Eye (tissue), 1 donor: Measurements from ENCODE around the gene TOMM6.
"Not testable (repeated sequence)": the region's sequence is repeated elsewhere in the genome, so short reads cannot be mapped to it uniquely, and the experiment has no call there.

Source experiments
- DNase-seq: peaks from one replicate; pipeline ENCODE4 v3.0.0-alpha.2; 2015

Gene TOMM6

DNA sequence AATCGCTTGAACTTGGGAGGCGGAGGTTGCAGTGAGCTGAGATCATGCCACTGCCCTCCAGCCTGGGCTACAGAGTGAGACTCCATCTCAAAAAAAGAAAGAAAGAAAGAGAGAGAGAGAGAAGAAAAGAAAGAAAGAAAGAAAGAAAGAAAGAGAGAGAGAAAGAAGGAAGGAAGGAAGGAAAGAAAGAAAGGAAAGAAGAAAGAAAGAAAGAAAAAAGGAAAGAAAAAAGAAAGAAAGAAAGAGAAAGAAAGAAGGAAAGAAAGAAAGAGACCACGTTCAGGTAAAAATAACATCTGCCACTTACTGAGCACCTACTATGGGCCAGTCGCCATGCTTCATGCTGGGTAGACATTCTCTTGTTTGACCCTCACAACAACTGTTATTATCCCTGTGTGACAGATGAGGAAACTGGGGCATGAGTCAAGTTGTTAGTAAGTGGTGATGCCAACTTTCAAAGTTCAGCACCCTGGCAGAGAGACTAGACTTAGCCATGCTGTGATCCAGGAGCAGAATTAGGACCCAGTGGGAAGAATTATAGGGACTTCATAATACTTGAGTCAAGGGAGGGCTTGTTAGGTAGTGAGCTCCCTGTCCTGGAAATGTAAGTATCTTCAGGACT lies 21.3 kb upstream of the TOMM6 start:
- DNase-seq = not testable (repeated sequence)

DNA sequence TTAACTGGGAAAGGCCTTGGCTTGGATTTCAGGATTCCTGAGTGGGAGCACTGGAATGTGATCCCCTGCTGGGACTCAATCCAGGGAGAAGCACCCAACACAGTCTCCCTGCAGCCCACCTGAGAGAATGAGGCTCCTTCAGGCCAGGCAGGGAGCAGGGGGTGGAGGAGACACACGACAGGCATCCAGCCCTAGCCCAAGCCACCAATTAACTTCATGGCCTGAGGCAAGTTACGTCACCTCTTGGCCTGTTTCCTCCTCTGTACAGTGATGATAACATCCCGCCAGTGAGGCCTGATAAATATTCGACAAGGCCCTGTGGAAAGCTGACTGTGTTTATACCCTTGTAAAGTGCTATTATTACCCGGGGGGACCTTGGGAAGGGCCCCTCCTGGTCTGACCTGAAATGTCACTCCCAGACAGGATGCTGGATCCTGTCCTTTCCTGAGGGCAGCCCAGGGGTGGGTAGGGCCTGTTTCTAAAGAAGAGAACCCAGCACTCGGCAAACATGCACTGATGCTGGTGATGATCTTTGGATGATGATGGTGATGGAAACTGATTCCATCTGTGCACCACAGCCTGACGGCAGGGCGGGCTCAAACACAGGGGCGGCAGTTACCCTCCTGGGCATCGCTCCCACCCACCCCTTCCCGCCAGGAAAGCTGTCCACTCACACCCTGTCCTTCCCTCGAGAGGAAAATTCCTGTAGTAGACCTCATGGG lies 20.2 kb upstream of the TOMM6 start:
- peak; percentile 73 for DNase-seq

DNA sequence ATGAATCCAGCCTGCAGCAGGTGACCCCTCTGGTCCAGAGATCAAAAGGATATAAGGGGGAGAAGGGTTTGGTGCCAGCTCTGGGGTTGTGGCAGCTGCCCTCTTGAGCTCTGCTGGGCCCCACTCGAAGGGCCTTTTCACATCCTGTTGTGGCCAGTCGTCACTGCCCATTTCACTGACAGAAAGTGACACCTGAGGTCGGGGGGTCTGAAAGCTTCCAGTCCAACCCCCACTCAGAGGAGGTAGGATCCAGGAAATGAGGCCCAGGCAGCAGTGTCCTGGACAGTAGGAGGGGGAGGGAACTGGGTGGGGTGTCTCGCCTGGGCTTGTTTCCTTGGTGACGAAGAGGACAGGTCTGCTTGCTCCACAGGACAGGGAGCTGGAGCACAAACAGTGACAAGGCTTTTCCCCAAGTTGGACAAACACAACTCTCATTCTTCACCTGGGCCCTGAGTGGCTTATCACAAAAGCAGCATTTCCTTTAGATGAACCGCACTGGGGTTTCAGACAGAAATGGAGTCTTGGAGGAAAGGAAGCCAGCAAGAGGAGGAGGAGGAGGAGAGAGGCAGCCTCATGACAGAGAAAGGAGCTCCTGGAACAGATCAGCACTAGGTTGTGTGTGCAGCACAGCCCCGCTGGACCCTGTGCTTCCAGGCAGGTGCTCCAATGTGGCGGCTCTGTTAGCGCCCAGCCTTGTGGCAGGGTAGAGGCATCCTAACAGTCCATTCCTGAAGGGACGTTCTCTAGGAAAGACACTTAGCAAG lies 18.8 kb upstream of the TOMM6 start:
- DNase-seq = peak; percentile 17

DNA sequence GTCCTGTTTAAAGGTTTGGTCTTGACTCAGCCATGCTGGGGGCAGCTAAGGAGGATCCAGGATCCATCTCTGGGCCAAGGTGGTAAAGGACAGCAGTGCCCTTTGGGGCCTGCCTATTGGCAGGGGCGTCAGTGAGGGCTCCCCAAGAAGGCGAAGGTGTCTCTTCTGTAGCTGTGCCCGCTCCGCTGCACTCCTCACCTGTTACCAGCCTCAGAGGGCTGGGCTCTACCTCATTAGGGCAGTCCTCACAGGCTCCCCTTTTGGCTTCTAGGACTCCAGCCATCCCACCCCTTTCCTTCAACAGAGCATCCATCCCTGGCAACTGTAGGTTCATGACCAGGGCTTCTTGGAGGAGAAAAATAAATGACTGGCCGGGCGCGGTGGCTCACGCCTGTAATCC lies 18.1 kb upstream of the TOMM6 start:
- no peak for DNase-seq

DNA sequence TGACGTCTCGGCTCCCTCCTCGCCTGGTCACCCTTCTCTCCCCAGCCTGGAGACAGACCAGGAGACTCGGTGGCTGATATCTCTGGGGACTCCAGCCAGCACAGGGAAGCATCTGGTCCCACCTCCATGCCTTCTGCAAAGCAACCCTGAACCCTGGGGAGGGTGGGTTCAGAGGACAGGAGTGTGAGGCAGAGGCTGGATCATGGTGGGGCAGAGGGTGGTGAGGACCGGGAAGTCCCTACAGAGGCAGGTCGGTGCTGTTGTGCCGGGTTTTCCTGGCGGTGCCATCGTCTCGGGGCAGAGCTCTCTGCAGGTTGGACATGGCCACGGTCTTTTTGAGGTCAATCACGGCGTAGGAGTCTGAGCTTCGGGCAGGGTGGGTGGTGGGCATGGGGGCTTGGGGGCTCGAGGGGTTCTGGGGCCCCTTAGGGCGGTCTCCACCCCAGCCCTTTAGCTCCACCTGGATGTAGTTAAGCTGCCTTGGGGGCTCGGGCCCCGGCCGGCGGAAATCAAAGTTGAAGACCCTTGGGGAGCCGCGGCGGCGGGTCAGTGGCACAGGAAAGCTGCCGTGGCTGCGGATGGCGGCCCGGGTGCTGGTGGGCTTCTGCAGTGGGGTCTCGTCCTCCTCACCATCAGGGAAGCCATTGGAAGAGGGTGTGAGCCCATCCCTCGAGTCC lies 17.0 kb upstream of the TOMM6 start:
- DNase-seq = no peak

DNA sequence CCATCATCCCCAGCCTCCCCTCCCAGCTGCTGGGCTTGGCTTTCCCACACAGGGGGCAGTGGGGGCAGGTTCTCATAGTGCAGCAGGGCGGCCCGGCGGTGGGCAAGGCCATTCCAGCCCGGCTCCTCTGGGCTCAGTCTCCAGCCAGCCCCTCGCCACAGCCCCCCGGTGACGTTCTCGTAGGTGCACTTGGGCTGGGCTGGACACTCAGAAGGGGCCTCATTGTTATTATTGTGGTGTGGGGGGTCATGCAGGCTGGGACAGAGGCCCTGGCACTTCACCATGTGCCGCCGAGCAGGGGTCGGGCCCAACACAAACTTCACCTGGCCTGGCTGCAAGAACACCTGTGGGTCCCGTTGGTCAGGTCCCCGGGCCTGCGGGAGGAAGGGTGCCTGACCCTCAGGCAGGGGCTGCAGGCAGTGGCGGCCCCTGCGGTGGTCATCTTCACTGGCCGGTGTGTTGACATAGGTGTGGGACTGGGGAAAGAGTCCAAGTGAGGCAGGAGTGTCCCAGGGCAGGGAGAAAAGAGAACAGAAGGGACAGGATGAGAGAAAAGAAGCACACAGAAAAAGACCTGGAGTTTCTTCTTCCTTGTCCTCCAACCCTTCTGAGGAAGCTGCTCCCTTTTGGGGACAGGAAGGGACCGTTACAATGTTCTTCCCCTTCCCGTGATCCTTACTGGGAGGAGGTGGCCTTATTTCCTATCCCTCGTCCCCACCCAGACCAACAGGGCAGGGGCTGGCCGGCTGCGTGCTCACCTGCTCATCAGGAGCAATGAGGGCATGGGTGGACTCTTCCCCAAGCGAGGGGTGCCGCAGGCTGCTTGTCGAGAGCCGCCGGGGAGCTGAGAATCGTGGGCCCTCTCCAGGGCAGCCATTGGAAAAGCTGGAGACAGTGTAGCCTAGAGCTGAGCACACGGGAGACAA lies 16.2 kb upstream of the TOMM6 start:
- no peak for DNase-seq

DNA sequence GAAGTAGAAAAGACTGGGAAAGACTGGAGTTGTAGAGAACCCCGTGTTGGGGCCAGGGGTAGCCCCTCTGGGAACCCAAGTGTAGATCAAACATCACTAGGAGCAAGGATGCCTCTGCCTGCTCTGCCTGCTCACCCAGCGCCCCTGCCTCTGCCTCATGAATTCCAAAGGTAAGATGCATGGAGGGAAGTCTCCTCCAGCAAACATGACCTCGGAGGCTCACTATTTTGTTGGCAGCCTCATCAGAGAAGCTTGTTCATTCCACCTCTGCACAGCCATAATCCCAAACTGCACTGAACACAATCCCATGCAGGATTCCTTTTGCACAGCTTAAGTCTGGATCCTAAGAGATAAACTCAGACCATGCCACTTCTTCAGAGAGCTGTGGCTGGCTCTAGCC lies 12.7 kb upstream of the TOMM6 start:
- DNase-seq = no peak

DNA sequence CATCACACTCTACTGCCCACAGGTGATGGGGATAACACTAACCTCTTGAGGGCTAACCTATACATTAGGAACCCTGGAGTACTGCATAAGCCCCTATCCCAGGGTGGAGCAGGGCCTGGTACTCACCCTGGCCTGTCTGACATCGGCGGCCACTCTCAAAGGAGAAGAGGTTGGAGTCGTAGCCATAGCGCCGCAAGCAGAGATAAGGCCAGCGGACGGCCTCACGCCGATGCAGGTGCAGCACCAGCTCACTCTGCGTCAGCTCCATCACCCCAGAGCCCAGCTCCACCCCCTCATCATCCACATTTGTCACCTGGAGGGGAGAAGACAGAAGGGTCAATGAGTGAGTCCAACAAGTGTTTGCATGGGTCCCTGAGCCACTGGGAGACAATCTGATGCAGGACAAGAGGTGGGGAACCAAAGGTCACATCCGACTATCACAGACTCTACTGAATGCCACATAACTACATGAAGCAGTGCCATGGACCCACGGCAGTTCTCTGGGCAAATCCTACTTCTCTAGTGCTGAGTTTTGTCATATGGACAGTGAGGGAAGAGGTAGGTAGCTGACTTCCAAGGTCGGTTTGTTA lies 12.1 kb upstream of the TOMM6 start:
- no peak for DNase-seq

DNA sequence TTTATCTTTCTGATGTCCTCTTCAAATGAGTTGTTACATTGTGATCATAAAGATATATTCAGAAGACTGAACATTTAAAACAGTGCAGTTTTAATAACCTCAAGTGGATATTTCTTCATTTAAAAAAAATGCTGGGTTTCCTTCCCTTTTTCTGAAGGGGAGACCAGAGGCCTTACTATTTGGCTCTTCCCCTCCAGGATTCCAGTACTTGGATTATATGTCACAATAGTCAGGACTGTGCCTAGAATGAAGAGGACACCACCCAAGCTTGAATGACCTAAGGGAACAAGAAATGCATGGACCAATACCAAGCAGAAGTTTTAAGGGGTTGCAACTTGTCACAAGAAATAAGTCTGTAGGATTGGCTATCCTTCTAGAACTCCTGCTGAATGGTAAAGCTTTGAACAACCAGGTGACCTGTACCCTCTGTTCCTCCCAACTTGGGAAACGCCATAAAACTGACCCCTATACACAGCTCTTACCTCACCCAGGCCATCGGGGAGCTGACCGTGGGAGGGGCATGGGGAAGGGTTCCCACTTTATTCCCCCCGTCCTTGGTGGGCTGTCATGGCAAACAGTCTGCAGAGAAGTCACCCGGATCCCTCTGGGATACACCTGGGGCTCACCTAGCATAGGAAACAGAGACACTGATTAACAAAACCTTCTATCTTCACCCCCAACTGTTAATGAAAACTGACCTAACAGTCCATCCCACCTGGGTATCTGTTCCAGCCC lies 9.8 kb upstream of the TOMM6 start:
- DNase-seq = no peak

DNA sequence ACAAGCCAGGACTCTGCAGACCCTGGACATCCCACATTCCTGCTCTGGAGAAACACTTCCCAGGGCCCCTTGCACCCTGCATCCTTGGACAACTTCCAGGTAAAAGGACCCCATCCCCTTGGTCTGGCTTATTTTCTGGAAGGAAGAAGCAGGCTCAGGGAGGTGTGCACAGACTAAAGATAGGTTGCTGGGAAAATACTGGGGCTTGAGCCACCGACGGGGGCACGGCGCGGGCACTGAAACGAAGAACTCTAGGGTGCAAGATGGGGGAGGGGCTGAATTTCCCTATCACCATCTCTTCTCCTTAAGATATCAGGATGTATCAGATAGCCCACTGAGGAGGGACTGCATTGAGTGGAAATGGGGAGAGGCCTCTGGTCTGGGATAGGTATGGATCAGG lies 8.6 kb upstream of the TOMM6 start:
- DNase-seq = peak; percentile 9

DNA sequence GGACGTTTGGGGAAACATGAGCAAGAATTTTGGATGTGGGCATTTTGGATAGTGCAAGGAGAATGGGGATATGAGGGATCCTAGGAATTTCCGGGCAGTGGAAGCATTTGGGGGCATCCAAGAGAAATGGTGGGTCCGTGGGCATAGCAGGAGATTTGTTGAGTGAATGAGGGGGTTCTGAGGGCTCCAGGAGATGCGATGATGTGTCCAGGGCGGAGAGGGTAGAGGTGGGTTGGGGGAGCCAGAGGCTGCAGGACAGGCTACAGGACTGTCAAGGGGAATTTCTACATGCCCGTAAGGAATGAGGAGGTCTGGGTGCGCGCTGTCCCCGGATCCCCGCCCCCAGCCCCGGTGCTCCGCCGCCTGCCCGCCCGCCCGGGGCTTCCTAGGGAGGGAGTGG lies 8.2 kb upstream of the TOMM6 start:
- no peak for DNase-seq

DNA sequence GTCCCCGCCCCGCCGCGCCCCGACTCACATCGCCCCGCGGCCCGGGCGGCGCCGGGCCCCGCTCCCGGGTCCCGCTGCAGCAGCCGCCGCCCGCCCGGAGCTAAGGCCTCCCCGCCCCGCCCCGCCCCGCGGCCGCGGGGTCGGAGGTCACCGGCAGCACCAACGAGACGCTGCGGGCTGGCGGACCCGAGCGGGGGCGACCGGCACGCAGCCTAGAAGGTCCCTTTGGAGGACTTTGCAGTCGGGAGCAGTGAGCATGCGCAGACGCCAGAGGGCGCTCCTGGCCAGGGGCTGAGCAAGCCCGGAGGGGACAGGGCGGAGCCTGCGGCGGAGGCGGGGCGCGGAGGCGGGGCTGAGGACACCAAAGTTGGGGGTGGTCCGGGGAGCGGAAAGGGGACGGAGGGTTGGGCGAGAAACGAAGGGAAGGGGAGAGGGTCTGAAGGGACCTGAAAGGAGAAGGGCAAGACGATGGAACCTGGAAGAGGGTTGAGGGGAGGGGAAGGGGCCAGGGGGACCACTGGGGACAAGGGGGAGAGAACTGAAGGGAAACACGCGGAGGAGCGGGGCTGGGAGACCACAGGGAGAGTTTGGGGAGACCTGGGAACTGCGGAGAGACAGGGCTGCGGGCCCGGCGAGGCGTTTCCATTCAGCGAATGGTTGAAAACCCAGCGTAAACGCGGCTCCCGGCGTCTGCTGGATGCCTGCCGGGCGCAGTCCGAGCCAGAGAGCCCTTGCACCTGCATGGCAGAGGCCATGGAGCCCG lies 7.5 kb upstream of the TOMM6 start, which contains the start of gene FRS3:
TSS of gene FRS3 (minus strand) at position 113 of the 763 bp plus-strand sequence. CDS start 2,913 bp downstream, outside the sequence.
- peak; percentile 99 for DNase-seq

DNA sequence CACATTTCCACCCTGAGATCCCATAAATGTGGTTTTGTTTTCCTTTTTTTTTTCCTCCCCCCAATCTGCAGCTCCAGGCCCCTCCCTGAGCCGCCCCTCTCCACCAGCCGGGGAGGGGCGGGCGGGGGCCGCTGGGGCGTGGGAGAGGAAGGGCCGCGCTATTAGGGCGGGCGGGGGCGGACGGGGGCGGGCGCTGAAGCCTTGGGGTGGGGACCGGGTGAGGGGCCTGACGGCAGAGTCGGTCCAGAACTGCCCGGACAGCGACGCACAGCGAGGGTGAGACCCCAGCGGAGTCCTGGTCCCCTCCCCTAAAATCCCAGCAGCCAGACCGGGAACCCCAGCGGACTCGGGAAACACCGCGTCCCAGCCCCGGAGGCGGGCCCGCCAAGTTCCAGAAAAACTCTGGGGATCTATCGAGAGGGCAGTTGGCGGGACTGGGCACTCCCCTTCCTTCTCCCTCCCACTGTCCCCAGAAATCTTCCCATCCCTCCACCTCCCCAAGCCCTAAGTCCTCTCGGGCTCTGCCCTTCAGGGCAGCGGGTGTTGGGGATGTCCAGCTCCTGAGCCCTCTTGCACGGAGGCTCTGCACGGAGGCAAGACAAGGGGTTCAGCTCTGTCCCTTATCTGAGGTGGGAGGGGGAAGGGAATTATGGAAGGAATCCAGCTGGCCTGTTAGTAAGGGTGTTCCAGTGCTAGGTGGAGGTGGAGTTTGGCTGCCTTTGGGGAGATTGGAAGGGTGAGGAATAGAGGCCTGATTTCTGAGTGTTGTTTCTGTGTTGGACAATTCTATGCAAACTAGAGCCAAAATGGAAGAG lies 6.7 kb upstream of the TOMM6 start, which contains the start of gene PRICKLE4:
TSS of gene PRICKLE4 (plus strand) at position 232 of the 815 bp plus-strand sequence. CDS start 2,692 bp downstream, outside the sequence.
- peak; percentile 54 for DNase-seq

DNA sequence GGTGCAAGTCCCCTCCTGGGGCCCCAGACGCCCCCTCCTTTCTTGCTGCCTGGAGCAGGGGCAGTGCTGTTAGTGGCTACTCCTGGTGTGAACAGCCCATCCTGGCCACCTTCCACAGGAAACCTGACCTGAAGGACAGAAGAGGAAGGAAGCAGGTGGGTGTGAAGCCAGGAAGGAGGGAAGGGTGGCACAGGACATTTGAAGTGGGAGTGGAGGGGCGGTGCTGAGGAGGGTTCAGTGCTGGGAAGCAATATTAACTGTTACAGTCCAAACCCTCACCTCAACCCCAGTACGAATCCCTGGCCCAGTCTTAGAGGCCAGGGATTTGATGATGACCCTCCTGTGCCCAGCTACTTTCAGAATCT lies 6.1 kb upstream of the TOMM6 start:
- no peak for DNase-seq

DNA sequence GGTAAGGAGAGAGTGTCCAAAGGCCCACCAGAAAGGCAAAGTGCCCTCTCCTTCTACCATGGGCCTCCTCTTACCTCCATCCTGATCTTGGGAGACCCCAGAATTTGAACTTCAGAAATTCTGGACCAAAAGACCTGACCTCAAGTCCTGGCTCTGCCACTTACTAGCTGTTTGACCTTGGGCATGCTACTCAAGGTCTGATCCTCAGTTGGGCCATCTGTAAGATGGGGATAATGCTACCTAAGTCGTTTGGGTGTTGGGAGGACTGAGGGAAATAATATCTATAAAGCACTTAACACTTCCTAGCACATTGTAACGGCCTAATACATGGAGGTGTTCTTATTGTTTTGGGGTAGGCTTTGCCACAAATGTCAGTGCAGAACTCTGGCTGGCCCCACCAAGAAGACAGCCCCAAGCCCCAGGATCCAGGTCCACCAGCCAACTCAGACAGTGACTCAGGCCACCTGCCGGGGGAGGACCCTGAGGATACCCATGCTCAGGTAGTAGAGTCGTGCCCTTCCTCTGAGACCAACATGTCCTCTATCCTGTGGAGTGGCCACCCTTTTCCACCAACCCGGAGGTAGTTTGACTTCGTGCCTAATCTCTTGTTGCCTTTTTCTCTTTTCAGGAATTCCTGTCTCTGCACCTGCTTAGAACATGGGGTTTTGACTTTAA lies 4.3 kb upstream of the TOMM6 start:
- DNase-seq = no peak

DNA sequence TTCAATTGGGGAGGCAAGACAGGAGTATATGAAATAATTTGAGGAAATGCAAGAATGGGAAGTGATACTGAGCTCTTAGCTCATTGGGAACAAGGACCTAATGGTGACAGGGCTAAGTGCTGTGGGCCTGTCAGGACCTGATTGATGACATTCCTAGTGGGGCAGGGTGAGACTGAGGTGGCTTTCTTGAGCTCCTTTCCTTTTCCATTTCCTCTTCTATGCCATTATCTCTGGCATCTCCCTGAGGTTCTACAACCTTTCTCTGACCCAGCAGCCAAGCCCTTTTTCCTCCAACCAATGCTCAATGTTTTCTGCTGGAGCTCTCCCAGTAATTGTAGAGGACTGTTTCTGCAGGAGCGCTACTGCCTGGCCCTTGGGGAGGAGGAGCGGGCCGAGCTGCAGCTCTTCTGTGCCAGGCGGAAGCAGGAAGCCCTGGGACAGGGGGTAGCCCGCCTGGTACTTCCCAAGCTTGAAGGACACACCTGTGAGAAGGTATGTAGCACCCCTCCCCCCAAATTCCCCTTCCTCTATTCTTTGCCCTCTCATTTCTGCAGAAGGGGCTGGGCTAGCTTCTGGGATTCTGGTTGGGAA lies 2.8 kb upstream of the TOMM6 start:
- no peak for DNase-seq

DNA sequence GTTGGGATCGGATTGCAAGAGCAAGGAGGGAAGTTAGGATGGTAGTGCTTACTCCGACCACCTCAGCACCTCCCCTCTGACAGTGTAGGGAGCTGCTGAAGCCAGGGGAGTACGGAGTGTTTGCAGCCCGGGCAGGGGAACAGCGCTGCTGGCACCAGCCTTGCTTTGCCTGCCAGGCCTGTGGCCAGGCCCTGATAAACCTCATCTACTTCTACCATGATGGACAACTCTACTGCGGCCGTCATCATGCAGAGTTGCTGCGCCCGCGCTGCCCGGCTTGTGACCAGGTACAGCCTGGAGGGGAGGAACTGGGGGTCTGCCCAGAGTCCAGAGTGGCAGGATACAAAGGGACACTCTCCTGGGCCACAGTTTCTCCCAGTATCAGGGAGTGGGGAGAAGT lies 2.2 kb upstream of the TOMM6 start:
- DNase-seq = no peak
